A673 (cell line): ENCODE data around the gene USP44. TPM values are rescaled to one million over a fixed set of nuclear protein-coding genes. Genes with fewer than 3 reads are reported as not detected.

Experiments used
- BruUV-seq: library from RNA; stranded (reverse); fragments of 400-500 nt; replicated peaks from 2 replicates; lab custom pipeline; 2021; lab: Mats Ljungman, UMichigan
- CTCF ChIA-PET: fragments of 300-600 bp; sonication (Branson Sonifier 250); formaldehyde crosslinking; loops from one replicate; lab custom pipeline; 2022; ENCODE audit warnings: antibody characterized with exemption; lab: Charles Lee
- POLR2A ChIA-PET: fragments of 300-600 bp; sonication (Branson Sonifier 250); formaldehyde crosslinking; loops from one replicate; lab custom pipeline; 2022; ENCODE audit warnings: antibody characterized with exemption; ENCODE audit not compliant: low non-redundant PET; lab: Charles Lee
- DNase-seq: peaks from one replicate; pipeline ENCODE4 v3.0.0-alpha.2; 2015; ENCODE audit warnings: low spot score
- H3K27ac ChIP-seq: fragments of 200-600 bp; sonication (generic); 2 replicates; pipeline ENCODE4 v1.5.1; 2016; ENCODE audit warnings: mixed run types, low read depth, mild to moderate bottlenecking, mixed read lengths, antibody characterized with exemption, low read length; ENCODE audit not compliant: poor library complexity, severe bottlenecking
- H3K27me3 ChIP-seq: fragments of 200-600 bp; sonication (generic); replicated peaks from 2 replicates; pipeline ENCODE4 v1.6.1; 2017; ENCODE audit warnings: mixed run types, low read depth, mild to moderate bottlenecking, mixed read lengths, antibody characterized with exemption, low read length; ENCODE audit not compliant: insufficient read depth, poor library complexity
- H3K36me3 ChIP-seq: fragments of 200-600 bp; sonication (generic); 2 replicates; pipeline ENCODE4 v1.6.1; 2016; ENCODE audit warnings: mixed run types, mild to moderate bottlenecking, mixed read lengths, antibody characterized with exemption, low read length; ENCODE audit not compliant: insufficient read depth, poor library complexity, severe bottlenecking
- H3K4me1 ChIP-seq: fragments of 200-600 bp; sonication (generic); 2 replicates; pipeline ENCODE4 v1.6.1; 2017; ENCODE audit warnings: mixed run types, mild to moderate bottlenecking, mixed read lengths, antibody characterized with exemption, low read length; ENCODE audit not compliant: insufficient read depth, poor library complexity, severe bottlenecking
- H3K4me3 ChIP-seq: fragments of 200-600 bp; sonication (generic); 2 replicates; pipeline ENCODE4 v1.5.1; 2016; ENCODE audit warnings: low read depth, mixed run types, mild to moderate bottlenecking, mixed read lengths, low read length; ENCODE audit not compliant: poor library complexity, severe bottlenecking
- H3K9me3 ChIP-seq: fragments of 200-600 bp; sonication (generic); 2 replicates; pipeline ENCODE4 v1.6.1; 2016; ENCODE audit warnings: mixed run types, low read depth, mild to moderate bottlenecking, mixed read lengths, antibody characterized with exemption, low read length; ENCODE audit not compliant: poor library complexity, severe bottlenecking
- CTCF ChIP-seq: fragments of 300-800, 200-600 bp; sonication (generic); conservative IDR thresholded peaks from 2 replicates; pipeline ENCODE4 v1.5.1; 2017; ENCODE audit warnings: low read depth, mild to moderate bottlenecking, antibody characterized with exemption, low read length, moderate library complexity, mixed read lengths
- EZH2 ChIP-seq: fragments of 200-600 bp; sonication (generic); IDR thresholded peaks from 2 replicates; pipeline ENCODE4 v1.6.1; 2017; ENCODE audit warnings: borderline replicate concordance, low read depth, mild to moderate bottlenecking, mixed read lengths, antibody characterized with exemption, low read length; ENCODE audit not compliant: poor library complexity, severe bottlenecking
- intact Hi-C: fragments of 100-400 bp; cut with micrococcal nuclease; formaldehyde crosslinking; loops from one replicate; pipeline ENCODE4 v1.10.0; 2022; ENCODE audit not compliant: unreplicated experiment
- total RNA-seq: library from RNA; stranded (reverse); gene quantifications from 2 replicates; pipeline ENCODE4 v1.2.3, GENCODE V29; 2021

USP44 gene
- total RNA-seq, 1 experiment from 2014 or later = 7.1 TPM

- TF ChIP-seq EZH2 = no peak
- no peak for TF ChIP-seq CTCF
- no peaks in the 10 kb centered on the region for H3K27me3 ChIP-seq
- H3K4me3 ChIP-seq = no peak overlapping the region
- no peaks in the 10 kb centered on the region for H3K36me3 ChIP-seq
- H3K4me1 ChIP-seq = peaks cover 1% of the 10 kb centered on the region
- intact Hi-C loops = no loop called here
- no peaks in the 10 kb centered on the region for H3K9me3 ChIP-seq
- no TSS peak for BruUV-seq
- DNase-seq = no peak
- no peak overlapping the region for H3K27ac ChIP-seq
- CTCF ChIA-PET = no interaction called here
- POLR2A ChIA-PET = no interaction called here
Observed at GRCh38 chr12:95470300-95470699, 81.0 kb downstream of the USP44 start.

Other genes with a start within 250 kb of the USP44 start
- 135 and 136 TPM in 2 replicates for gene METAP2, start 77.3 kb downstream of the USP44 start, total RNA-seq
- 9.6 and 11.7 TPM in 2 replicates for gene NTN4, start 239.3 kb upstream of the USP44 start, total RNA-seq